ENCODE measurements around the gene GSTM4.

GSTM4 gene

GRCh38 chr1:109655615-109656519 lies at the start of gene GSTM4:
Gene GSTM4, plus strand, starts transcription at chr1:109656099. Its CDS starts 291 bp downstream, at chr1:109656390.
- DNase-seq: peak; percentile 66 to 67

DNA sequence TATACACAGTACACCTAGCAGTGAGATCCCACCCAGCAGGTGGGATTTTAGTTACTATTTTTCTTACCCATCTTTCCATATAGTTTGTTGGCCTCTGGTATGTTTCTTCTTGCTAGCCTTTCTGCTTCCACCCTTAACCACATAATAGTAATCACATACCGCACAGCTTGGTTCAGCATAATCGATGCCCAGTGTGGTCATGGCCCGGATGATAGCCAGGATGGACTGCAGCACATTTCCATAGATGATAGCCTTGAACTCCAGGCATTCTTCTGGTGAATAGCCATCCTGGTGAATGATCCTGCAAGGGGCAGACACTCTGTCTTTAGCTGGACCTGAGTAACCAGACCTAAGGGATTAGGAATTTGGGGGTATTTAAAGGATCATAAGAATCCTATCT lies 46.0 kb upstream of the GSTM4 start:
- DNase-seq: no peak

- no peak for DNase-seq
Observed at GRCh38 chr1:109610609-109611307, 45.1 kb upstream of the GSTM4 start.

GRCh38 chr1:109611308-109611990 lies 44.5 kb upstream of the GSTM4 start:
- DNase-seq: no peak

GRCh38 chr1:109613361-109614147 lies 42.3 kb upstream of the GSTM4 start:
- DNase-seq: no peak

DNA sequence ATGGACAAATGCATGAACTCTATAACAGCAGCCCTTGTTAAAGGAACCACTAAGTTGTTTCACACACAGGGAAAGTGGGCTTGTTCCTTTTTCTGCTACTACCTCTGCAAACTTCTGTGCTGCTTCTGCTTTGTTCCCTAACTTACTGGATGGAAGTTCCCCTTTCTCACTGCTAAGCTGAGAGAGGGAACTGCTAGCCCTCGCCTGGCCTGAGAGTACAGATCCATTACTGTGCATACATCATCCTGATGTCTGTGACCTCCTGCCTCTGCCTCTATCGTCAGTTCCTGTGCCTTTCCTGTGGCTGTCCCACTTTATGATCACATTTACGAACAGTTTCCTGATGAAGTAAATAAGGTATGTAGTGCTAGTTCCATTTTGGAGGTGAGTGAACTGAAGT lies 40.0 kb upstream of the GSTM4 start:
- peak; percentile 57 to 65 for DNase-seq

DNA sequence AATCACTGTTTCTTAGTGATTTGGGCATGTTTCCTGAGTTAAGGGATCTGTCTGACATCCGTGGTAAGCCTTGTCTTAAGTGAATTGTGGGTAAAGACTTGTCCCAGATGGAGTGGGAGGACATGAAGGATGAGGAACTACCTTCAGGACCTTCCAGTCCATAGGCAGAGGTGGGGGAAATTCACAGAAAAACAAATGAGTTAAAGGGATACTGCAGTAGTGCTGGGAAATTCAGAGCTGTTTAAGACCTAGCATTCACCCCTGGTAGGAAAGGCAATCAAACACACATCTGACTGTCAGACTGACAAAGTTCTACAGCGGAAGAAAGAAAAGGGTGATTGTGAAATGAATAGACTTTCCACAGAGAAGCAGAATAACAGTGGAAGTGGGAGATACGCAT lies 39.5 kb upstream of the GSTM4 start:
- DNase-seq: no peak

- peak in 1 of 2 donors; percentile 41 for DNase-seq
Observed at GRCh38 chr1:109617291-109617801, 38.6 kb upstream of the GSTM4 start.

DNA sequence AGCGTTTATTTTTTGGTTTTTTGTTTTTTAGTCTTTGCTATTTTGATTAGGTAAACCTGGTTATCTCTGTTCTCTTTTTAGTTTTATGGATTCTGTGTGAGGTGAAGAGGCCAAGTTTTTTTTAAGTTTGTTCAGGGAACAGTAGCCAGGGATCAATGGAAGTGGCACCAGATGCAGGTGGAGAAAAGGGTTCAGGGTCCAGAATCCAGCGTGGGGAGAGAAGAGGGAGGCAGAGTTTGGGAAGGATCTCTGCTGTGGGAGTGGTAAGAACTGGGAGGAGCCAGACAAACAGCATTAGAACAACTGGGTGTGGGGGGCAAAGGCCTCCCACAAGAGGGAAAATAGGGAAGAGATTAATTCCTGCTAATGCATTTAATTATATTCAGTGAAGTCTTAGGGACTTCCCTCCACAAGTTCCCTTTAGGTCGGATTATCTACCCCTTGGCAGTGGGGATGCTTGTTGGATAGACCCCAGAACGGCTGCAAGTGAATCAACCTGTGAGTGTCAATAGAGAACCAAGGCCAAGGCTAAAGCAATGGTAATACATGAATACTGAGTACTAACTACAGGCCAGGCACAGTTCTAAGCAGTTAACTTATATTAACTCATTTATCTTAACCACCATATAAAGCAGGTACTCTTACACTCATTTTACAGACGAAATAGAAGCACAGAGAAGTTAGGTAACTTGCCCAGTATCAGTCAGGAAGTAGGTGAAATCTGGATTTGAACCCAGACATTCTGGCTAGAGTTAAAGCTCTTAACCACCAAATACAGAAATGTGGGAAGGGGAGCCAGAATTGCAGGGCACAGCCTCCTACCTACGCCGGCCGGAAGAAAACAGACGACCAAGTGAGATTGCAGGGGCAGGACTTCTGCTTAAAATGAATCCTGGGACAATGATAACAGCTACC lies 37.0 kb upstream of the GSTM4 start:
- no peak for DNase-seq

- peak; percentile 84 to 88 for DNase-seq
Observed at GRCh38 chr1:109619576-109620400, 36.1 kb upstream of the GSTM4 start, which contains the start of the genes AMPD2 and GNAT2. Gene AMPD2, plus strand, starts transcription at chr1:109619837. Its CDS starts 1,339 bp downstream, at chr1:109621176. Gene GNAT2, minus strand, starts transcription at chr1:109619616. Its CDS starts 6,746 bp downstream, at chr1:109612870.

- no peak for DNase-seq
Observed at GRCh38 chr1:109620401-109620791, 35.5 kb upstream of the GSTM4 start.

DNA sequence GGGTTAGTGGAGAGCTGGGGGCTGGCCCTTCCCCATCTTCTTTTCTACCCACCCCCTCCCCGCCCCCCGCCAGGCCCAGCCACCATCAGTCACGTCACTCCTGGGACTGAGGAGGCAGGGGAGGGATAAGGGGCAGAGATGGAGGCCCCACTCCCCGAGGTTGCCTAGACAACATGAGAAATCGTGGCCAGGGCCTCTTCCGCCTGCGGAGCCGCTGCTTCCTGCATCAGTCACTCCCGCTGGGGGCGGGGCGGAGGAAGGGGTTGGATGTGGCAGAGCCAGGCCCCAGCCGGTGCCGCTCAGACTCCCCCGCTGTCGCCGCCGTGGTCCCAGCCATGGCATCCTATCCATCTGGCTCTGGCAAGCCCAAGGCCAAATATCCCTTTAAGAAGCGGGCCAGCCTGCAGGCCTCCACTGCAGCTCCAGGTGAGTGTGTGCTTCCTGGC lies 35.0 kb upstream of the GSTM4 start:
- DNase-seq: peak; percentile 94 to 96

DNA sequence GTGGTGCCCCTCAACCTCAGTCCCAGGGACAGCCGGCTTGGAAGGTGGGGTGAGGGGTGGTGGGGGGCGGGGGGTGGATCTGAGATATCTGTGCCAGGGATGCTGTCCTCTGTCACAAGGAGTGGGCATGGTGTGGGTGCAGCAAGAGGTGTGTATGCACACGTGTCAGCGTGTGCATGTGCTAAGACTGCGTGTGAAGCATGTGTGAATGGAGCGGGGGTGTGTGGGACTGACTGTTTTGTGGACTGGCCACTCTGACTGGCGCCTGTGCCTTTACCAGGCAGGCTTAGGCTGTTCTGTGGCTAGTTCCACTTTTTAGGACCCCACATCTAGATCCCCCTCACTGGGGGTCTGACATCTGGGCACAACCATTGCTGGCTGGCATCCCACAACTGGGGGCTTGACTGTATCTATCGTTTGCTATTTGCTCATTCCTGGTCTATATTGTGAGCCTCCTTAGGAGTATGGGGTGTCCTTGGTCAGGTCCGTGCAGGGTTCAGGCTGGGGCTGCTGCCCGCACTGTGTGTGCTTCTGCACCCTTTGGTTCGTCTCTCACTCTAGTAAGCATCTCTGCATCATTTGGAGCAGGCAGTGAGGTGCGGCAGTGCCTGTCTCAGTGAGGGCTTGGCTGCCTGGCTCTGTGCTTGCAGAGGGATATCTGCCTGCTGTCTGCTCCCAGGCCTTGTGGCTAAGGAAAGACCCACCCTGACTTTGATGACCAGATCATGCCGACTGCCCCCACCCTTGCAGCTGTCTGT lies 34.3 kb upstream of the GSTM4 start:
- no peak for DNase-seq

- no peak for DNase-seq
Observed at GRCh38 chr1:109622137-109622892, 33.6 kb upstream of the GSTM4 start.

DNA sequence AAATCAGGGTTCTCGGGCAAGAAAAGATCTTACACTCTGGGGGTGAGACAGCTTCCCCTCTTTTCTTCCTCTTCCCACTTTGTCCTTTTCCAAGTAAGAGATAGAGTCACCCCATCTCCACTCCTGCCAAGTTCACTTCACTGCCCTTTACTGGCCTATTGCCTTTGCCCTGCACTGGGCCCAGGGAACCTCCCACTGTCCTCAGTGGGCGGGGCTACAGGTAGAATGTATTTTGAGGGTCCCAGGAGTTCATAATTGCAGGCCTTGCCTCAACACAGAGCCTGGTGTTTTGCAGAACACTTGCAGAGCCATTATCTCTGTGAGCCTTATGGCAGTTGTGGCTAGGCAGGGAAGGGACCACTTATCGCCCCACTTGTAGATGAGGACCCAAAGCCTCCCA lies 33.0 kb upstream of the GSTM4 start:
- DNase-seq: no peak

GRCh38 chr1:109623601-109624161 lies 32.2 kb upstream of the GSTM4 start:
- DNase-seq: no peak

DNA sequence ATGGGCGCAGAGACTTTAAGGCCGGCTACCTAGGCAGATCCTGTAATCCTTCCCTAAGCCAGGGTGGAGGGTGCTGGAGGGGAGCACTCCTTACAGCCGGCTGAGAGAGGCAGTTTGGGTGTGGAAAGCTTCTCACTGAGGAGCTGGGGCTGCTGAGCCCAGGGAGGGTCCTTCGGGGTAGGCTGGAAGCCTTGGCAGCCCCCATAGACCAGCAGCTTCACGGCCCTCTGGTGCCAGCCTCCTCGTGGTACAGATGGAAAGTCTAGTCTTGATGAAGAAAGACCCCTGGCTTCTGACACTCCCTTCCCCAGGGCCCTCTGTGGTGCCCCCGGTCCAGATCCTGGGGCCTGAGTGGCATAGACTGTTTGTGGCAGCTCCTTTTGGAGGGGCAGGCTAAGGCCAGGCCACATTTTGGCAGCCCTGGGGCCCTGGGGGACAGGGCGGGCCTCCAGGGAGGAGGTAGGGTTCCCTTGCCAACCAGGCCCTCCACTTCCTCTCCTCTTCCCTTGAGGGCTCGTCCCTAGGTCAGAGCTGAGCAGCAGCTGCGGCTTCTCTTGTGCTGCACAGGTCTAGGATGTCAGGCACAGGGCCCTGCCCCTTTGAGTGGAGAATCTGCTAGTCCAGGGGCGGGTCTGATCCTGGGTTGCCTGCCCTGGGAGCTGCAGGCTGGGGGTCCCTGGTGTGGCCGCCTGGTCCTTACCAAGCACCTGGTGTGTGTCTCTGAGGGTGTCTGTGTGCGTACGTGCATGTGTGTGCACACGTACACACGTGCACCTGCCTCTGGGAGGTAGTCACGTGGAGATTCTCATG lies 31.5 kb upstream of the GSTM4 start:
- no peak for DNase-seq

Measured in CD4-positive, alpha-beta T cell treated with Interferon alpha-2 for 1 hour (primary cell).